GM19395 (cell line): ENCODE data around the gene PRLR.
"Not testable (repeated sequence)": the region's sequence is repeated elsewhere in the genome, so short reads cannot be mapped to it uniquely, and the experiment has no call there.

ENCODE experiments used
- ATAC-seq: cut with Tn5 transposase; IDR thresholded peaks from one replicate; pipeline ENCODE4 v1.9.1; 2021; ENCODE audit warnings: mild to moderate bottlenecking, moderate library complexity; ENCODE audit not compliant: unreplicated experiment

PRLR gene

DNA sequence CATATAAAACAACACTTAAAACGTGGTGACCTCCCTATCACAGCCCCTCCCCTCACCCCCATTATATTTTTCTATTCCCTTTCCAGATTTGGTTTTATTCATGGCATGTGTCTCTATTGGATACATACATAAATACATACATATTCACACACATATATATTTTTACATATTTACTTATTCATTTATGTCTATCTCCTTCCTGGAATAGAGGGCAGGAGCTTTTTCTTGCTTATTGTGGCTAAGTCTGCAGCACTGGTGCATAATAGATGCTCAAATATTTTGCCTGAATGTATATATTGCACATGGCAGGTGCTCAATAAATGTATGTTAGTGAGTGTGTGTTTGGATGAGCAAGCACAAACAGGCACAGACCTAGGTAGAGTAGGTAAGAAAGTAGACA, 185.0 kb downstream of the PRLR start:
- ATAC-seq: no peak

- ATAC-seq: no peak
Observed at GRCh38 chr5:35044649-35045048, 185.6 kb downstream of the PRLR start.

DNA sequence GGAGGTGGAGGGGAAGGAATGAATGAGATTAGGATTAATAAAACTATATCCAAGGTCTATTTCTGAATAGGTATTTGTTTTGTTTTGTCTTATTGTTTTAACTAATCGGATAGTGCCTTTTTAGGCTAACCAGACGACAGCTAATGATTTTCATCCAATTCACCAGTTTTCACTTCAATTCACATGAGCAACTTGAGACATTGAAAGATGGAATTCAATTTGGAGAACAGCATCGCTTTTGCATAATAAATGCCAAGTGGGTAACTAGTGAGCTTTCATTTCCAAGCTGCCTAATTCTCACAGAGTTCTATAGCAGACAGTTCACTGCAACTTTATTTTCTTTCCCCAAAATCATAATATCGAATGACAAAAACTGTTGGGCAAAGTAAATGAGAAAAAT, 187.5 kb downstream of the PRLR start:
- ATAC-seq: no peak

DNA sequence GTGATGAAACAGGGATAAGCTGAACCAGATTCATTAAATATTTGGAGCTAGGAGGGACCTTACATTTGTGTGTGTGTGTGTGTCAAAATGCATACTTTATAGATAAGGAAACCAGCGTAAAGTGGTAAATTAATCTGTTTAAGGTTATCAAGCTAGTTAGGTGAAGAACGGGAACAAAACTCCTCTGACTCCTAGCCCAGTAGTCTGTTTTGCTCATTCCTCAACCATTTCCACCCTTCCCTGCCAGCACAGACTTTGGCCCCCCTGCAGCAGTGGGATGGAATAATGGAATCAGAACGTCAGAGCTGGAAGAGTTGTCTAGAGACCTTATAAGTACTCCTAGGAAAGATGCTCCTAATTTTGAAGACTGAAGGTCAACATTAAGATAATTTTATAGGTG, 189.0 kb downstream of the PRLR start:
- no peak for ATAC-seq

- no peak for ATAC-seq
Observed at GRCh38 chr5:35038891-35039290, 191.4 kb downstream of the PRLR start.

DNA sequence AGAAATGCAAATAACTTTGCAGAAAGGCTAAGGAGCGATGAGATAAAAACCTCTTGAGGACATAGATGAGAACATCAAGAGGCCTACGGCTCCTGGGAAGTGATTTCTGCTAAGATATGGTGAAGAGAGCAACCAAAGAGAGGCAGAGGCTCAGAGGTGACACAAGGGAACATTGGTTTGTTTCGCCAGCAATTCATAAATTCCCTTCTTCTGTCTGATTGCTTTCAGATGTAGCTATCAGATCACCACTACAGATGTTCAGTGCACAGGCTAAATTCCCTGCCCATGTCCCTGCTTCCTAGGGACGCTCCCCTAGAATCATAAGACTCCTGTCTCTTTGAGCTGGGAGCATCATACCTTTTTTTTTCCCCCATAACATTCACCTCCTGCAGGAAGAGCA, 193.8 kb downstream of the PRLR start:
- ATAC-seq: no peak

DNA sequence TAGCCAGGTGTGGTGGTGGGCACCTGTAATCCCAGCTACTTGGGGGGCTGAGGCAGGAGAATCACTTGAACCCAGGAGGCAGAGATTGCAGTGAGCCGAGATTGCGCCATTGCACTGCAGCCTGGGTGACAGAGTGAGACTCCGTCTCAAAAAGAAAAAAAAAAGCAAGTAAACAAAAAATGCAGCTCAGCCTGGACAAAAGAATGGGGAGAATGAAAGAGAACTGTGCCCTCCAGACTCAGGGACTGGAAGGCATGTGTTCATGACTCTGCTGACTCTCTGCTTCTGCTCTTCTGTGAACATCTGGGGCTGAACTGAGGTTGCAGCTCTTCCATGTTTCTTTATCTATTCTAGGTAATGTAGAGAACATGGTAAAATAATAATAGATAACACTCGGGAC, 194.4 kb downstream of the PRLR start:
- ATAC-seq: not testable (repeated sequence)

DNA sequence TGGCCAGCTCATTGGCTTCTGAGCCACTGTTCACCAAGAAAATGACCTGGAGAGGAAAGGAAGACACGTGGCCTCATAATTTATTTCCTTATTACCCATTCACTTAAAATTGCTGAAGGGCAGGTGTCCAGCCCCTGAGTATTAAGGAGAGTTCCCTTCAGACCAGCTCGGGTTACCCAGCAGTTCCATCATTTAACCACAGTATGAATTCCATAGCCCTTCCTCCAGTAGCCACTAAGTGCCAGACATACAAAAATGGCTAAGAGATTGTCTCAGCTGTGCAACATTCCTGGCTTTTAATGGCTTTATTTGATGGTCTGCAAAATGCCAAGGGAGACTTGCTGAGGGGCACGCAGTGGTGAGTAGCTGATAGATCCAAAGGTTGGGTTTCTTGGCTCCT, 195.0 kb downstream of the PRLR start:
- no peak for ATAC-seq

- no peak for ATAC-seq
Observed at GRCh38 chr5:35032356-35032755, 197.9 kb downstream of the PRLR start.

DNA sequence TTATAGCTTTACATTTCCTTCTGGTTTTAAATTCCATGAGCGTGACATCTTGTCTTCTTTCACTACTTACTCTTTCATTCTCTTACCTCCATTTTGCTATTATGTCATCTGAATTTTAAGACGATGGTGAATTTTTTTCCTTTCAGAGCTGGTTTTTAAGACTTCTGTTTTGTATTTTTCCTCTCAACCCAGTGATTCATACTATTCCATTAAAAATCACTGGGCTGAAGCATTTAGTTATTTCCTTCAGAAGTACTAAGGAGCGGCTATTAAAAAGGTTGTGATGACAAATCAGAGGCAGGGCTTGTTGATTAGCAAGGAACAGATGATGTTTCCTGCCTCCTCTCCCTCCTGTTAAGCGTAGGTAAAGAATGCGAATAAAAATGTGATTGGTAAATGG, 199.0 kb downstream of the PRLR start:
- no peak for ATAC-seq

DNA sequence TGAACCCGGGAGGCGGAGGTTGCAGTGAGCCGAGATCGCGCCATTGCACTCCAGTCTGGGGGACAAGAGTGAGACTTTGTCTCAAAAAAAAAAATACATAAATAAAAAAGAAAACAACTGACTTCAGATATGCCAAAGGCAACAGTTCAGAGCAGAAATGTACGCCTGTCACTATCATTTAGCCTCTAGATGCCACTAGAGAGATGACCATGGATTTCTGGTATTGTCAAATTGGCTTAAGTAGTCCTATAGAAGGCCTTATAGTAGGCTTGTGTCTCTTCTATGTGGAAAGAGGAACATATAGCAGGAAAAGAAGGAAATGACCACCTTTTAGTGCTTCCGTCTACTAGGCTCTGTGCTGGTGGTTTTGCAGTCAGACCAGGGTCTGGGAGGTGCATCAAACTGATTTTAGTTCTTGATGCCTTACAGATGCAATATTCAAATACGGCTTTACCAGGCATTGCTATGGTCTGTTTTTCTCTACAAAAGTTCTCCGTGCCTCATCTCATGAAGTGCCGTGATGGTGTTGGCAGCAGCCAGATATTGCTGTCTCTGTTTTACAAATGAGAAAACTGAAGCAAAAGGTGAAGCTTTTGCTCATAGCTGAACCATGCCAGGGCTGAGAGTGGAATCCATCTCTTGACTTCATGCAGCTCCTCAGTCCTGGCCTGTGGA, 199.7 kb downstream of the PRLR start:
- no peak for ATAC-seq

- no peak for ATAC-seq
Observed at GRCh38 chr5:35029333-35029732, 201.0 kb downstream of the PRLR start.

- no peak for ATAC-seq
Observed at GRCh38 chr5:35026941-35027340, 203.3 kb downstream of the PRLR start.

GRCh38 chr5:35026280-35026840, 203.9 kb downstream of the PRLR start:
- no peak for ATAC-seq

- ATAC-seq: no peak
Observed at GRCh38 chr5:35024911-35025510, 205.3 kb downstream of the PRLR start.

- no peak for ATAC-seq
Observed at GRCh38 chr5:35023391-35024178, 206.7 kb downstream of the PRLR start.

DNA sequence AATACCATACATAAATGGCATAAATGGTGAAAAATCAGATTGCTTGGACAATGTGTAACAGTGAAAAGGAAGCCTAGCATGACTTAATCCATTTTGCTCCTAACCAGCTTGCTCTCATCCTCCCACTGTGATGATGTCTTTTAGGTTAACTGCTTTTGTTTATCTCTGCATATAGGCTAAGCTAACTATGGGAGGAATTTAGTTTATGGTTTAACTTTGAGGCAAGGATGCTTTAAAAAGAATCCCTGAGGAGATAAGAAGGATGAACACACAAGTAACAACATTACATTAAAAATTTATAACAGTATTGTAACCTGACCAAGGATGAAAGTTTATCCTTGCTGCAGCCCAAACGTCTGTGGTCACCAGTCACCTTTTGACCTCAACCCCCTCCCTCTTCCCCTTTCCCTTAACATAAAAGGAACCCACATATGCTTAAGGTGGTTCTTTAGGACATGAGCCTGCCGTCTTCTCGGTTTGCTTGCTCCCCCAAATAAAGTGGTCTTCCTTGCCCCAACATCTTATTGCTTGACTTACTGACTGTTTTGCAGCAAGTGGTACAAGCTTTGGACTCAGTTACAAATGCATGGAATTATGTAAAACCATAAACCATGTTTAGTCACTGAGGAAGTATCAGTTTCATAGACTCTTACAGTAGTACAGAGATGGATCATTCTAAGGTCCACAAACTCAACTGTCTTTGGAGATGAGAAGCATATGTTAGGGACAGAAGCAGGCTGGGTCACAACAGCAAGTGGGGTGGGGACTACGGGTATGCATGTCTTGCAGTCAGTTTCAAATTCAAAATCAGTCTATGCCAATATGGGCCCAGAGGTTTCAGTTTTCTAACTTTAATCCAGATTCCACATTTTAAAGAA, 213.9 kb downstream of the PRLR start:
- peak; percentile 96 for ATAC-seq

- ATAC-seq: no peak
Observed at GRCh38 chr5:35015063-35015462, 215.2 kb downstream of the PRLR start.

DNA sequence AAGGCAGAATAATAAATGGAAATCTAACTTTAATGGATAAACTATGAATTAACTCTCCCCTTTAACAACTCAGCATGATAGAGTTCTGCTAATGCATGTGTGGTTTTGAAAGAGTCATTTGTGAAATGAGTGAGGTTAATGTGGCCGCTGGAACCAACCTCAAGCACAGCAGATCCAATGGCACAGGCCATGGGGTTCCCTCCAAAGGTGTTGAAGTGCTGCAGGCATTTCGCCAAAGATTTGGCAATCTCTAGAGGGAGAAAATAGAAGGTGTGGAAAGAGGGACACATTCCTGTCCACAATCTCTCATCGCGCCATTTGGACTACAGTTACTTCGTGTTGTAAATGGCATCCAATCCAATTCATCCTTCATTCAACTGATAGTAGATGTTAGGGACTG, 217.5 kb downstream of the PRLR start:
- no peak for ATAC-seq

GRCh38 chr5:35012365-35012764, 217.9 kb downstream of the PRLR start:
- no peak for ATAC-seq

GRCh38 chr5:35010676-35011075, 219.6 kb downstream of the PRLR start:
- ATAC-seq: no peak
